ENCODE results near the gene GARS1. TPM values are rescaled to one million over a fixed set of nuclear protein-coding genes. Genes with fewer than 3 reads are reported as not detected.
A peak's percentile ranks its signal among the peaks of the same experiment; 100 is the strongest.
"Not testable (repeated sequence)": the region's sequence is repeated elsewhere in the genome, so short reads cannot be mapped to it uniquely, and the experiment has no call there.

The GARS1 gene
- total RNA-seq, 2 donors from 2014 or later: 178 to 200 TPM

- ATAC-seq (no peak), DNase-seq (ENCODE audit: low spot score) (no peak)
- H3K4me3 Mint-ChIP-seq: no peak overlapping the region
- no peaks in the 10 kb centered on the region for H3K9me3 Mint-ChIP-seq
- H3K36me3 Mint-ChIP-seq: peaks cover 7% of the 10 kb centered on the region
- no peaks in the 10 kb centered on the region for H3K27me3 Mint-ChIP-seq
- peaks cover 3 to 4% of the 10 kb centered on the region in 2 donors for H3K4me1 Mint-ChIP-seq (ENCODE audit: low read depth in 2 of 2)
- peak overlapping the region in 1 of 2 donors; percentile 56 for H3K27ac Mint-ChIP-seq
Measured at GRCh38 chr7:30562909-30563308, 31.8 kb upstream of the GARS1 start.

- H3K4me3 Mint-ChIP-seq: no peak overlapping the region
- H3K4me1 Mint-ChIP-seq (ENCODE audit: low read depth in 2 of 2): peaks cover 3 to 4% of the 10 kb centered on the region in 2 donors
- no peaks in the 10 kb centered on the region for H3K9me3 Mint-ChIP-seq
- no peaks in the 10 kb centered on the region for H3K27me3 Mint-ChIP-seq
- H3K36me3 Mint-ChIP-seq: peaks cover 8% of the 10 kb centered on the region
- H3K27ac Mint-ChIP-seq: peak overlapping the region in 1 of 2 donors; percentile 56
- ATAC-seq (no peak), DNase-seq (ENCODE audit: low spot score) (no peak)
Measured at GRCh38 chr7:30563326-30563942, 31.2 kb upstream of the GARS1 start.

GRCh38 chr7:30564243-30564892, 30.3 kb upstream of the GARS1 start:
- DNase-seq (ENCODE audit: low spot score) (no peak), ATAC-seq (peak; percentile 87 to 89)
- H3K27ac Mint-ChIP-seq: no peak overlapping the region
- no peaks in the 10 kb centered on the region for H3K27me3 Mint-ChIP-seq
- H3K4me1 Mint-ChIP-seq (ENCODE audit: low read depth in 2 of 2): peaks cover 3 to 4% of the 10 kb centered on the region in 2 donors
- no peaks in the 10 kb centered on the region for H3K9me3 Mint-ChIP-seq
- no peak overlapping the region for H3K4me3 Mint-ChIP-seq
- H3K36me3 Mint-ChIP-seq: peaks cover 8% of the 10 kb centered on the region

- Mint-ChIP-seq H3K27ac (no peak overlapping the region), H3K36me3 (peaks cover 16% of the 10 kb centered on the region), H3K27me3 (no peaks in the 10 kb centered on the region), H3K4me3 (no peak overlapping the region), H3K4me1 (ENCODE audit: low read depth in 2 of 2) (peaks cover 3 to 4% of the 10 kb centered on the region in 2 donors), H3K9me3 (peaks cover 3% of the 10 kb centered on the region)
- no peak for ATAC-seq
- no peak for DNase-seq (ENCODE audit: low spot score)
Measured at GRCh38 chr7:30566596-30566995, 28.1 kb upstream of the GARS1 start.

GRCh38 chr7:30567081-30567480, 27.6 kb upstream of the GARS1 start:
- H3K9me3 Mint-ChIP-seq: peaks cover 3% of the 10 kb centered on the region
- ATAC-seq (no peak), DNase-seq (ENCODE audit: low spot score) (no peak)
- H3K4me3 Mint-ChIP-seq: no peak overlapping the region
- peak overlapping the region in 1 of 2 donors; percentile 37 for H3K27ac Mint-ChIP-seq
- H3K36me3 Mint-ChIP-seq: peaks cover 16% of the 10 kb centered on the region
- H3K4me1 Mint-ChIP-seq (ENCODE audit: low read depth in 2 of 2): peaks cover 3 to 4% of the 10 kb centered on the region in 2 donors
- no peaks in the 10 kb centered on the region for H3K27me3 Mint-ChIP-seq

GRCh38 chr7:30570238-30570637, 24.4 kb upstream of the GARS1 start:
- H3K4me3 Mint-ChIP-seq; DNase-seq (ENCODE audit: low spot score); H3K9me3 Mint-ChIP-seq; H3K27me3 Mint-ChIP-seq; ATAC-seq; H3K4me1 Mint-ChIP-seq (ENCODE audit: low read depth in 2 of 2); H3K27ac Mint-ChIP-seq: not testable (repeated sequence)
- peaks cover 22% of the 10 kb centered on the region for H3K36me3 Mint-ChIP-seq

GRCh38 chr7:30572212-30572841, 22.4 kb upstream of the GARS1 start:
- Mint-ChIP-seq H3K36me3 (peaks cover 32% of the 10 kb centered on the region), H3K27ac (no peak overlapping the region), H3K27me3 (no peaks in the 10 kb centered on the region), H3K4me3 (no peak overlapping the region), H3K4me1 (ENCODE audit: low read depth in 2 of 2) (no peaks in the 10 kb centered on the region), H3K9me3 (peaks cover 3% of the 10 kb centered on the region)
- DNase-seq (ENCODE audit: low spot score) (no peak), ATAC-seq (no peak)

- no peak overlapping the region for H3K27ac Mint-ChIP-seq
- no peak for DNase-seq (ENCODE audit: low spot score)
- no peak overlapping the region for H3K4me3 Mint-ChIP-seq
- peaks cover 0 to 4% of the 10 kb centered on the region in 2 donors for H3K4me1 Mint-ChIP-seq (ENCODE audit: low read depth in 2 of 2)
- H3K36me3 Mint-ChIP-seq: peaks cover 32% of the 10 kb centered on the region
- H3K9me3 Mint-ChIP-seq: no peaks in the 10 kb centered on the region
- no peaks in the 10 kb centered on the region for H3K27me3 Mint-ChIP-seq
- no peak for ATAC-seq
Measured at GRCh38 chr7:30575910-30576309, 18.8 kb upstream of the GARS1 start.

- H3K27me3 Mint-ChIP-seq: no peaks in the 10 kb centered on the region
- DNase-seq (ENCODE audit: low spot score) (no peak), ATAC-seq (no peak)
- no peak overlapping the region for H3K27ac Mint-ChIP-seq
- no peak overlapping the region for H3K4me3 Mint-ChIP-seq
- no peaks in the 10 kb centered on the region for H3K9me3 Mint-ChIP-seq
- H3K4me1 Mint-ChIP-seq (ENCODE audit: low read depth in 2 of 2): peaks cover 0 to 7% of the 10 kb centered on the region in 2 donors
- H3K36me3 Mint-ChIP-seq: peaks cover 24% of the 10 kb centered on the region
Measured at GRCh38 chr7:30583181-30583580, 11.5 kb upstream of the GARS1 start.

GRCh38 chr7:30584415-30584814, 10.3 kb upstream of the GARS1 start:
- no peaks in the 10 kb centered on the region for H3K27me3 Mint-ChIP-seq
- DNase-seq (ENCODE audit: low spot score) (no peak), ATAC-seq (no peak)
- H3K4me1 Mint-ChIP-seq (ENCODE audit: low read depth in 2 of 2): peaks cover 0 to 8% of the 10 kb centered on the region in 2 donors
- H3K4me3 Mint-ChIP-seq: no peak overlapping the region
- H3K9me3 Mint-ChIP-seq: no peaks in the 10 kb centered on the region
- no peak overlapping the region for H3K27ac Mint-ChIP-seq
- H3K36me3 Mint-ChIP-seq: peaks cover 19% of the 10 kb centered on the region

- ATAC-seq: no peak
- Mint-ChIP-seq H3K27me3 (no peaks in the 10 kb centered on the region), H3K36me3 (peaks cover 19% of the 10 kb centered on the region), H3K4me3 (no peak overlapping the region), H3K4me1 (ENCODE audit: low read depth in 2 of 2) (peaks cover 0 to 8% of the 10 kb centered on the region in 2 donors), H3K27ac (no peak overlapping the region), H3K9me3 (no peaks in the 10 kb centered on the region)
- no peak for DNase-seq (ENCODE audit: low spot score)
Measured at GRCh38 chr7:30584965-30585364, 9.7 kb upstream of the GARS1 start.

- DNase-seq (ENCODE audit: low spot score) (no peak), ATAC-seq (no peak)
- Mint-ChIP-seq H3K9me3 (no peaks in the 10 kb centered on the region), H3K27ac (no peak overlapping the region), H3K4me1 (ENCODE audit: low read depth in 2 of 2) (peaks cover 0 to 8% of the 10 kb centered on the region in 2 donors), H3K27me3 (no peaks in the 10 kb centered on the region), H3K36me3 (peaks cover 13% of the 10 kb centered on the region), H3K4me3 (no peak overlapping the region)
Measured at GRCh38 chr7:30585675-30586074, 9.0 kb upstream of the GARS1 start.

GRCh38 chr7:30587547-30587946, 7.1 kb upstream of the GARS1 start:
- not testable (repeated sequence) for DNase-seq (ENCODE audit: low spot score); H3K27ac Mint-ChIP-seq; H3K27me3 Mint-ChIP-seq; H3K9me3 Mint-ChIP-seq; H3K4me3 Mint-ChIP-seq; ATAC-seq
- Mint-ChIP-seq H3K36me3 (peaks cover 11% of the 10 kb centered on the region), H3K4me1 (ENCODE audit: low read depth in 2 of 2) (peaks cover 0 to 14% of the 10 kb centered on the region in 2 donors)

GRCh38 chr7:30589111-30589510, 5.6 kb upstream of the GARS1 start:
- Mint-ChIP-seq H3K27ac (peak overlapping the region in 1 of 2 donors; percentile 18), H3K9me3 (no peaks in the 10 kb centered on the region)

More at GRCh38 chr7:30589111-30589510, 5.6 kb upstream of the GARS1 start:
- Mint-ChIP-seq H3K27me3 (no peaks in the 10 kb centered on the region), H3K4me1 (ENCODE audit: low read depth in 2 of 2) (peaks cover 0 to 23% of the 10 kb centered on the region in 2 donors), H3K4me3 (no peak overlapping the region), H3K36me3 (peaks cover 2% of the 10 kb centered on the region)
- ATAC-seq: no peak
- no peak for DNase-seq (ENCODE audit: low spot score)
